OCI-LY7 (cell line): Measurements from ENCODE around the gene OTUD6A.

Experiments
- CTCF ChIP-seq: fragments of 200-600 bp; sonication (generic); conservative IDR thresholded peaks from 2 replicates; pipeline ENCODE4 v1.5.1; 2014; ENCODE audit warnings: mild to moderate bottlenecking, antibody characterized with exemption, low read length, moderate library complexity, mixed read lengths
- EZH2phosphoT487 ChIP-seq: fragments of 200-600 bp; sonication (generic); IDR thresholded peaks from 2 replicates; pipeline ENCODE4 v1.6.1; 2018; ENCODE audit warnings: low read depth, borderline replicate concordance, mild to moderate bottlenecking, mixed run types, antibody characterized with exemption, low read length, moderate library complexity, mixed read lengths

GRCh38 chrX:70082723-70083122 lies 20.5 kb downstream of the OTUD6A start:
- no peak for TF ChIP-seq CTCF
- no peak for TF ChIP-seq EZH2phosphoT487
